HepG2 (cell line): ENCODE data around the gene ZFP90. TPM values are rescaled to one million over a fixed set of nuclear protein-coding genes. Genes with fewer than 3 reads are reported as not detected.

Experiments used
- ATAC-seq: fragments of 200-7000 bp; cut with Tn5 transposase; 3 replicates; pipeline ENCODE4 v1.9.1; 2020; ENCODE audit warnings: mild to moderate bottlenecking, moderate library complexity
- BruUV-seq: library from RNA; stranded (reverse); fragments of 400-500 nt; replicated peaks from 2 replicates; lab custom pipeline; 2021; lab: Mats Ljungman, UMichigan
- CTCF ChIA-PET: fragments of 300-600 bp; formaldehyde crosslinking; extraction: SDS; loops from one replicate; lab custom pipeline; 2021; ENCODE audit warnings: low total read pairs, inconsistent platforms, low intra/inter-chr PET ratio; lab: Yijun Ruan, JAX
- POLR2A ChIA-PET: fragments of 350-600 bp; sonication (Branson Sonifier 250); formaldehyde crosslinking; loops from one replicate; lab custom pipeline; 2020; ENCODE audit warnings: antibody characterized with exemption, inconsistent platforms; lab: Yijun Ruan, JAX
- DNase-seq: peaks from one replicate; pipeline ENCODE4 v3.0.0-alpha.2; 2015; ENCODE audit warnings: low spot score
- FAIRE-seq: peaks from 3 replicates; lab custom pipeline; 2011; peaks lifted over from hg19 to GRCh38; lab: Jason Lieb, UNC
- H2AFZ ChIP-seq: one replicate; pipeline ENCODE4 v1.6.1; 2011; ENCODE audit warnings: low read length, inconsistent platforms
- H3K27ac ChIP-seq: fragments of 300-600 bp; 3 replicates; pipeline ENCODE4 v1.8.0; 2011; ENCODE audit warnings: mixed run types, mild to moderate bottlenecking, mixed read lengths, low read length, inconsistent platforms; ENCODE audit not compliant: insufficient read depth; ENCODE audit errors: extremely low read length
- H3K27me3 ChIP-seq, 2 experiments: fragments of 200-600 bp in 1 of 2; 2 replicates in 1 of 2; 3 replicates in 1 of 2; pipeline versions ENCODE4 v1.6.0 to v1.8.0; 2011; ENCODE audit warnings: low read length in 2 of 2, mild to moderate bottlenecking in 2 of 2, moderate library complexity in 2 of 2, inconsistent platforms in 1 of 2; ENCODE audit not compliant: insufficient read depth in 2 of 2, control insufficient read depth in 1 of 2
- H3K36me3 ChIP-seq, 2 experiments: fragments of 200-600 bp in 1 of 2; replicated peaks in 1 of 2; 2 replicates in 1 of 2; 3 replicates in 1 of 2; pipeline versions ENCODE4 v1.5.1 to v1.8.0; 2011; ENCODE audit warnings: low read length in 2 of 2, inconsistent platforms in 1 of 2; ENCODE audit not compliant: insufficient read depth in 2 of 2, control insufficient read depth in 1 of 2
- H3K4me1 ChIP-seq: 2 replicates; pipeline ENCODE4 v1.5.1; 2012; ENCODE audit warnings: low read length, inconsistent platforms; ENCODE audit not compliant: insufficient read depth
- H3K4me2 ChIP-seq: 2 replicates; pipeline ENCODE4 v1.6.0; 2011; ENCODE audit warnings: low read depth, low read length, inconsistent platforms
- H3K4me3 ChIP-seq, 3 experiments: fragments of 200-600 bp in 1 of 3; sonication (generic), shearing (Covaris generic) in 1 of 3; replicated peaks in 1 of 3; 2 replicates each; pipeline ENCODE4 v1.5.1; 2011 to 2016; ENCODE audit warnings: low read length in 3 of 3, inconsistent platforms in 2 of 3, low read depth in 2 of 3, mild to moderate bottlenecking in 2 of 3, control low read depth in 1 of 3, mixed read lengths in 1 of 3; ENCODE audit not compliant: insufficient read depth in 1 of 3
- H3K79me2 ChIP-seq: one replicate; pipeline ENCODE4 v1.6.1; 2011; ENCODE audit warnings: low read length, inconsistent platforms; ENCODE audit not compliant: insufficient read depth
- H3K9ac ChIP-seq: 2 replicates; pipeline ENCODE4 v1.6.0; 2011; ENCODE audit warnings: mild to moderate bottlenecking, low read depth, low read length, inconsistent platforms; ENCODE audit not compliant: insufficient read depth
- H3K9me3 ChIP-seq: 2 replicates; pipeline ENCODE4 v1.5.1; 2012; ENCODE audit warnings: mild to moderate bottlenecking, low read length
- H4K20me1 ChIP-seq: 2 replicates; pipeline ENCODE4 v1.6.0; 2011; ENCODE audit warnings: inconsistent platforms, mild to moderate bottlenecking, low read length, moderate library complexity; ENCODE audit not compliant: insufficient read depth
- CENPX ChIP-seq: sonication (generic); formaldehyde crosslinking; IDR thresholded peaks from 2 replicates; pipeline ENCODE4 v1.9.0; 2021; ENCODE audit warnings: mild to moderate bottlenecking, missing genetic modification reagents, moderate library complexity
- FOXA1 ChIP-seq, 2 experiments: fragments of 450-650 bp in 1 of 2; sonication (generic) in 1 of 2; formaldehyde crosslinking in 1 of 2; IDR thresholded peaks; 2 replicates each; pipeline versions ENCODE4 v1.4.0 to v1.6.1; 2016 to 2020; ENCODE audit warnings: missing genetic modification reagents in 1 of 2
- GATA4 ChIP-seq: sonication (generic); IDR thresholded peaks from 2 replicates; pipeline ENCODE4 v1.6.1; 2016; ENCODE audit warnings: antibody characterized with exemption, low read depth, borderline replicate concordance
- HOXA7 ChIP-seq: sonication (generic); formaldehyde crosslinking; IDR thresholded peaks from 2 replicates; pipeline ENCODE4 v1.8.1; 2022; ENCODE audit warnings: mild to moderate bottlenecking, missing genetic modification reagents, moderate library complexity
- KAT7 ChIP-seq: IDR thresholded peaks from 2 replicates; pipeline ENCODE4 v1.6.1; 2018; ENCODE audit warnings: borderline replicate concordance, missing compliant biosample characterization
- MED1 ChIP-seq: sonication (generic); formaldehyde crosslinking; IDR thresholded peaks from 2 replicates; pipeline ENCODE4 v1.4.0; 2020; ENCODE audit warnings: missing genetic modification reagents
- MXD4 ChIP-seq: IDR thresholded peaks from 2 replicates; pipeline ENCODE4 v1.6.1; 2016; ENCODE audit warnings: mild to moderate bottlenecking, missing biosample characterization, missing genetic modification reagents
- SNRNP70 ChIP-seq: fragments of 200-400 bp; formaldehyde crosslinking; IDR thresholded peaks from 2 replicates; pipeline ENCODE4 v1.6.1; 2017; ENCODE audit warnings: mild to moderate bottlenecking, low read depth, low read length, moderate library complexity
- ZBTB2 ChIP-seq: sonication (generic); formaldehyde crosslinking; IDR thresholded peaks from 2 replicates; pipeline ENCODE4 v1.8.0; 2022; ENCODE audit warnings: low read depth, missing genetic modification reagents
- ZNF430 ChIP-seq: sonication (generic); formaldehyde crosslinking; IDR thresholded peaks from 2 replicates; pipeline ENCODE4 v1.9.0; 2021; ENCODE audit warnings: mild to moderate bottlenecking, missing genetic modification reagents
- ZNF512B ChIP-seq: sonication (generic); formaldehyde crosslinking; IDR thresholded peaks from 2 replicates; pipeline ENCODE4 v1.5.1; 2020; ENCODE audit warnings: missing genetic modification reagents, mild to moderate bottlenecking, borderline replicate concordance
- ZNF619 ChIP-seq: sonication (generic); formaldehyde crosslinking; IDR thresholded peaks from 2 replicates; pipeline ENCODE4 v1.4.0; 2020; ENCODE audit warnings: mild to moderate bottlenecking, missing genetic modification reagents
- ZNF775 ChIP-seq: sonication (generic); formaldehyde crosslinking; IDR thresholded peaks from 2 replicates; pipeline ENCODE4 v1.4.0; 2020; ENCODE audit warnings: missing genetic modification reagents, mild to moderate bottlenecking, moderate library complexity, borderline replicate concordance
- ZSCAN29 ChIP-seq: sonication (generic); formaldehyde crosslinking; conservative IDR thresholded peaks from 2 replicates; pipeline ENCODE4 v1.4.0; 2020; ENCODE audit warnings: mild to moderate bottlenecking, missing genetic modification reagents
- ZSCAN31 ChIP-seq: sonication (generic); formaldehyde crosslinking; IDR thresholded peaks from 2 replicates; pipeline ENCODE4 v1.5.0; 2020; ENCODE audit warnings: low read depth, mild to moderate bottlenecking, missing genetic modification reagents
- WGBS: methylation state at CpG from one replicate; pipeline ENCODE4 v1.1.6; 2017; ENCODE audit warnings: low lambda C conversion rate; 5-methylcytosine and 5-hydroxymethylcytosine counted together
- in situ Hi-C: cut with HindIII; loops from 2 replicates; pipeline ENCODE4 v1.10.0; 2017; ENCODE audit warnings: low pct_unique_long_range_greater_than_20kb; ENCODE audit not compliant: extremely low pct_ligation_motif_present
- intact Hi-C: fragments of 100-400 bp; cut with micrococcal nuclease; formaldehyde crosslinking; loops from one replicate; pipeline ENCODE4 v1.10.0; 2022; ENCODE audit not compliant: unreplicated experiment
- polyA plus RNA-seq, 8 experiments: library from polyadenylated mRNA; depleted of rRNA in 3 of 8; stranded (reverse) in 7 of 8; unstranded in 1 of 8; fragments of >200 nt; fragmentation: Illumina TruSeq in 4 of 8; extraction: Trizol in 4 of 8; gene quantifications; 2 replicates each; pipeline versions ENCODE4 v1.2.1 to v1.2.3, GENCODE V29; 2011 to 2016; ENCODE audit warnings: low read depth in 4 of 8, missing spikeins in 1 of 8, mixed read lengths in 1 of 8; ENCODE audit not compliant: insufficient read depth in 1 of 8
- total RNA-seq, 5 experiments: library from RNA; depleted of rRNA; stranded (reverse); fragments of >200 nt; fragmentation: Illumina TruSeq; extraction: Trizol; gene quantifications; 2 replicates each; pipeline ENCODE4 v1.2.3, GENCODE V29; 2016; ENCODE audit warnings: low read depth in 1 of 5

Gene ZFP90
- total and polyA plus RNA-seq, 2 of the 13 experiments (the other 11 are each of a cell fraction or from before 2014, with no cell fraction given), result 17.6 to 18.9 TPM

- Histone ChIP-seq H3K27me3 (peaks cover 3 to 10% of the 10 kb centered on the region in 2 experiments; a peak in 4 of 5 replicates), H3K27ac (no peak overlapping the region), H2AFZ (no peak overlapping the region), H3K9me3 (no peaks in the 10 kb centered on the region)
- ChIA-PET POLR2A (no interaction called here), CTCF (no interaction called here)
- FAIRE-seq, result no peak
- 0% methylated on average over 3 of the region's 3 CpGs for WGBS
- intact Hi-C loops (no loop called here), in situ Hi-C loops (loop anchor here (5.0 kb wide), 2 partner anchors 67 to 117 kb away; partner anchors contain the start of gene SMPD3)
- no peak for ATAC-seq
- TF ChIP-seq FOXA1 (IDR thresholded peaks at IDR 0.05) (no peak), FOXA1 (CRISPR knock-in tag; IDR thresholded peaks at IDR 0.05) (no peak), HOXA7 (CRISPR knock-in tag) (no peak), ZSCAN31 (CRISPR knock-in tag) (no peak), KAT7 (no peak)
- TF ChIP-seq, all 625 proteins: peak for 0
- Histone ChIP-seq H4K20me1 (no peaks in the 10 kb centered on the region), H3K36me3 (no peaks in the 10 kb centered on the region), H3K4me1 (peaks cover 19% of the 10 kb centered on the region), H3K79me2 (no peaks in the 10 kb centered on the region), H3K4me2 (no peak overlapping the region), H3K9ac (no peak overlapping the region), H3K4me3 (no peak overlapping the region)
- no TSS peak for BruUV-seq
- DNase-seq, result no peak
Observed at GRCh38 chr16:68514511-68514910, 24.6 kb upstream of the ZFP90 start.

- no peak overlapping the region for H2AFZ ChIP-seq
- intact Hi-C loops, result no loop called here
- H3K4me2 ChIP-seq, result no peak overlapping the region
- FAIRE-seq (no peak), ATAC-seq (no peak), DNase-seq (no peak)
- H4K20me1 ChIP-seq, result no peaks in the 10 kb centered on the region
- no TSS peak for BruUV-seq
- H3K9ac ChIP-seq, result no peak overlapping the region
- H3K27ac ChIP-seq, result no peak overlapping the region
- H3K36me3 ChIP-seq, result no peaks in the 10 kb centered on the region
- ChIA-PET CTCF (no interaction called here), POLR2A (no interaction called here)
- in situ Hi-C loops, result no loop called here
- peaks cover 3 to 5% of the 10 kb centered on the region in 2 experiments; a peak in 3 of 5 replicates for H3K27me3 ChIP-seq
- peaks cover 6% of the 10 kb centered on the region for H3K4me1 ChIP-seq
- no peak overlapping the region for H3K4me3 ChIP-seq
- H3K79me2 ChIP-seq, result no peaks in the 10 kb centered on the region
- no peaks in the 10 kb centered on the region for H3K9me3 ChIP-seq
- WGBS, result 33% methylated on average over 7 of the region's 7 CpGs
- no peak for TF ChIP-seq ZNF512B (CRISPR knock-in tag)
- TF ChIP-seq MXD4 (CRISPR knock-in tag), result no peak
- no peak for TF ChIP-seq ZNF430
- no peak for TF ChIP-seq CENPX (CRISPR knock-in tag)
- TF ChIP-seq GATA4, result no peak
- no peak for TF ChIP-seq MED1 (CRISPR knock-in tag)
- TF ChIP-seq ZBTB2 (CRISPR knock-in tag), result no peak
- TF ChIP-seq ZNF775 (CRISPR knock-in tag), result no peak
- no peak for TF ChIP-seq SNRNP70
- no peak for TF ChIP-seq ZSCAN29 (CRISPR knock-in tag)
- TF ChIP-seq ZNF619 (CRISPR knock-in tag), result no peak
Observed at GRCh38 chr16:68517606-68518166, 21.4 kb upstream of the ZFP90 start.
